ENCODE results near the gene CTSS. TPM values are rescaled to one million over a fixed set of nuclear protein-coding genes. Genes with fewer than 3 reads are reported as not detected.
"Not testable (repeated sequence)": the region's sequence is repeated elsewhere in the genome, so short reads cannot be mapped to it uniquely, and the experiment has no call there.

The CTSS gene
- total RNA-seq, 1 donor from 2014 or later = 6.9 TPM

GRCh38 chr1:150775931-150776505 lies 10.4 kb upstream of the CTSS start:
- not testable (repeated sequence) for FAIRE-seq

DNA sequence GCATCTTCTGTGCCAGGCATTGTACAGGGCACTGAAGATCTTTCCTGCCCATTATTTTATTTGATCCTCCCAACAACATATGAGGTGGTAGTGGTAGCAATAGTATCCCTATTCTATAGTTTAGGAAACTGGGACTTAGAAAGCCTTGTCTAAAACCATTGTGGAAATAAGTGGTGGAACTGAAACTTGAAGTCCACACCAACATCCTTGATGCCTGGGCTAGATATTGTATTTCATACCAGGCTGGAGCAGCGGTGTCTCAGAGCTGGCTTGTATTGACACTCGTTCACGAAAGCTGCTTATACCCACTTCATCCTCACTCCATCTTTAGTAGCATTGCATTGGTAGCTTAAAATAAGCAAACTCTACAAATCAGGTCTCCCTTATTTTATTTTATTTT lies 9.7 kb upstream of the CTSS start:
- no peak for DNase-seq (ENCODE audit: low spot score in 2 of 2)
- no peak for FAIRE-seq

More at GRCh38 chr1:150775931-150776505, 10.4 kb upstream of the CTSS start:
- DNase-seq (ENCODE audit: low spot score in 2 of 2) = not testable (repeated sequence)

- FAIRE-seq (no peak), DNase-seq (ENCODE audit: low spot score in 2 of 2) (no peak)
Measured at GRCh38 chr1:150772326-150772725, 6.7 kb upstream of the CTSS start.

DNA sequence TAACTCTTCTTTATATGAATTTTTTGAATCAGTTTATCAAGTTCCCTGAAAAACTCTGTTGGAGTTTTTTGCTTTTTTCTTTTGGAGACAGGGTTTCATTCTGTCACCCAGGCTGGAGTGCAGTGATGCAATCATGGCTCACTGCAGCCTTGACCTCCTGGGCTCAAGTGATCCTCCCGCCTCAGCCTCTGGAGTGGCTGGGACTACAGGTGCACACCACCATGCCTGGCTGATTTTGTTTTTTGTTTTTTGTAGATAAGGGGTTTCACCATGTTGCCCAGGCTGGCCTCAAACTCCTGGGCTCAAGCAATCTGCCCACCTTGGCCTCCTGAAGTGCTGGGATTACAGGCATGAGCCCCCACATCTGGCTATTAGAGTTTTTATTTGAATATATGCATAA lies 2.1 kb upstream of the CTSS start:
- not testable (repeated sequence) for FAIRE-seq; DNase-seq (ENCODE audit: low spot score in 2 of 2)

GRCh38 chr1:150765977-150766301 lies 361 bp upstream of the CTSS start:
- FAIRE-seq; DNase-seq (ENCODE audit: low spot score in 2 of 2): not testable (repeated sequence)

GRCh38 chr1:150764617-150765101 lies 919 bp downstream of the CTSS start:
- no peak for FAIRE-seq
- DNase-seq (ENCODE audit: low spot score in 2 of 2) = no peak

DNA sequence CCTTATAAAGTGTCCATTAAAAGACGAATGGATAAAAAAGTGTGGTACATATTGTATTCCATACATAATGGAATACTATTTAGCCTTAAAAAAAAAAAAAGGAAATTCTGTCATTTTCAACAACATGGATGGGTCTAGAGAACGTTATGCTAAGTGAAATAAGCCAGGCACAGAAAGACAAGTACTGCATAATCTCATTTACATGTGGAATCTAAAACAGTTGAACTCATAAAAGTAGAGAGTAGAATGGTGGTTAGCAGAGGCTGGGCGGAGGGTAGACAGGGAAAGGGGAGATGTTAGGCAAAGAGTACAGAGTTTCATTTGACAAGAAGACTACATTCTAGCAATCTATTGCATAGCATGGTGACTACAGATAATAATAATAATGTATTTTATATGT lies 2.6 kb downstream of the CTSS start:
- no peak for DNase-seq (ENCODE audit: low spot score in 2 of 2)
- no peak for FAIRE-seq

- FAIRE-seq = no peak
- no peak for DNase-seq (ENCODE audit: low spot score in 2 of 2)
Measured at GRCh38 chr1:150762552-150762951, 3.0 kb downstream of the CTSS start.

DNA sequence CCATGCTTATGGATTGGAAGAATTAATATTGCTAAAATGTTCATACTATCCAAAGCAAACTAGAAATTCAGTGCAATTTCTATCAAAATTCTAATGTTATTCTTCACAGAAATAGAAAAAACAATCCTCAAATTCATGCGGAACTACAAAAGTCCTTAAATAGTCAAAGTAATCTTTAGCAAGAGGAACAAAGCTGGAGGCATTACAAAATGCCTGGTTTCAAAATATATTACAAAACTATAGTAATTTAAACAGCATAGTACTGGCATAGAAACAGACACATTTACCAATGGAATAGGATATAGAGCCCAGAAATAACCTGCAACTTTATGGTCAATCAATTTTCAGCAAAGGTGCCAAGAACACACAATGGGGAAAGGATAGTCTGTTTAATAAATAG lies 3.8 kb downstream of the CTSS start:
- FAIRE-seq (no peak), DNase-seq (ENCODE audit: low spot score in 2 of 2) (no peak)

GRCh38 chr1:150760013-150760412 lies 5.6 kb downstream of the CTSS start:
- no peak for FAIRE-seq
- no peak for DNase-seq (ENCODE audit: low spot score in 2 of 2)

DNA sequence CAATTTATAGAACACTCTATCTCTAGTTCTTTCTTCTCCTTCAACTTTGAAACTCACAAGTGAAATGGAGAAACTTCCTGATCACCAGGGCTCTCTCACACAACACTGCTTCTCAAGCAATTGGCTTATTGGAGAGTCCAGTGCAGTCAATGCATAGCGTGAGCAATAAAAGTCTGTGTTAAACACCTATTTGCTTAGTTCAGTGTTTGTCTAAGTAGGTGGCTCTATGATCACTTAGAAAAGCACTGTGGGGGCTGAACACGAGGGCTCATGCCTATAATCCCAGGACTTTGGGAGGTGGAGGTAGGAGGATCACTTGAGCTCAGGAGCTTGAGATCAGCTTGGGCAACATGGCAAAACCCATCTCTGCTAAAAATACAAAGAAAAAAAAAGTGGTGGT lies 12.2 kb downstream of the CTSS start:
- DNase-seq (ENCODE audit: low spot score in 2 of 2) = no peak
- no peak for FAIRE-seq

GRCh38 chr1:150751443-150751842 lies 14.1 kb downstream of the CTSS start:
- FAIRE-seq = no peak
- DNase-seq (ENCODE audit: low spot score in 2 of 2) = no peak

DNA sequence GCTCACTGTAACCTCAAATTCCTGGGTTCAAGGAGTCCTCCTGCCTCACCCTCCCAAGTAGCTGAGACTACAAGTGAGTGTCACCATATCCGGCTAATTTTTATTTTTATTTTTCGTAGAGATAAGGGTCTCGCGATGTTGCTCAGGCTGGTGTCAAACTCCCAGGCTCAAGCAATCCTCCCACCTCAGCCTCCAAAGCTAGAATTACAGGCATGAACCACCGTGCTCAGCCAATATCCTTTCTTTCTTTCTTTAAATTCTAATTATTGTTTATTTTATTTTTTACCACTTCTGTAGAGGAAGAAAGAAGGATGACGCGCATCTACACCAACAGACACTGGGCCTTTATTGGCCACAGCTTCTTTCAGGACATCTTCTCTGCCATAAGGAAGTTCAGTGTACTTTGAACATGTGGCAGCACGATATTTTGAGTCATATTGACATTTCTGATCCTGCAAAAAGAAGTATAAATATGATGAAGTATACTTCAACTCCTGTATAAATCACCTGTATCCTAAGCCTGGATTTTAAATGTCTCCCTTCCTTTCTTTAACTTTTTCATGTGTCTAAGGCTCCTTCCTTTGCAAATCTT lies 15.8 kb downstream of the CTSS start:
- DNase-seq (ENCODE audit: low spot score in 2 of 2) (no peak), FAIRE-seq (no peak)

GRCh38 chr1:150748878-150749719 lies 16.5 kb downstream of the CTSS start:
- no peak for FAIRE-seq
- no peak for DNase-seq (ENCODE audit: low spot score in 2 of 2)

GRCh38 chr1:150730130-150730721 lies 35.4 kb downstream of the CTSS start:
- DNase-seq (ENCODE audit: low spot score in 2 of 2) (no peak), FAIRE-seq (no peak)

GRCh38 chr1:150724336-150724735 lies 41.2 kb downstream of the CTSS start:
- DNase-seq (ENCODE audit: low spot score in 2 of 2) (no peak), FAIRE-seq (no peak)

DNA sequence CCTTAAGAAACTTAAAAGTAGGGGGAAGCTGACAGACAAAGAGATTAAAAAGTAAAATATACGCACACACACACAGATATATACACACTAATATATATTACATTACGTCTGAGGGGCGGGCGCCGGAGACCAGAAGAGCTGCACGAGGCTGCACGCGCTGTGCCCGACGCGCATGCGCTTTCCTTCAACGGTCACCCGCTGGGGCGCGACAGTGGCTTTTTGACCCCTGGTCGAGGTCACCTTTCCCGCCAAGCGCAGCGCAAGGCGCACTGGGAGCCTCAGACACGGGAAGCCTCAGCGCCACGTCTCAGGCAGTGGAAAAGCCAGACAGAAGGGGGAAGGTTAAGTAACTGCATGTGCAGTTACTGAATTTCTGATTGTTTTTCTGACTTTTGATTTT lies 44.9 kb downstream of the CTSS start, which contains the start of gene HORMAD1:
HORMAD1 (minus strand) TSS at position 193 of the 400 bp plus-strand sequence. CDS start 1,390 bp downstream, outside the sequence.
- FAIRE-seq (no peak), DNase-seq (ENCODE audit: low spot score in 2 of 2) (no peak)

DNA sequence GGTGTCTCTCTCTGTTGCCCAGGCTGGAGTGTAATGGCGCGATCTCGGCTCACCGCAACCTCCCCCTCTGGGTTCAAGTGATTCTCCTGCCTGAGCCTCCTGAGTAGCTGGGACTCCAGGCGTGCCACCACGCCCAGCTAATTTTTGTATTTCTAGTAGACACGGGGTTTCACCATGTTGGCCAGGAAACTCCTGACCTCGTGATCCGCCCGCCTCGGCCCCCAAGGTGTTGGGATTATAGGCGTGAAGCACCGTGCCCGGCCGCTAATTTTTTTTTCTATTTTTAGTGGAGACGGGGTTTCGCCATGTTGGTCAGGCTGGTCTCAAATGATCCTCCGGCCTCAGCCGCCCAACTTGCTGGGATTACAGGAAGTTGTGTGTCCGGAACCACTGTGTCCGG lies 45.5 kb downstream of the CTSS start:
- DNase-seq (ENCODE audit: low spot score in 2 of 2) (no peak), FAIRE-seq (no peak)

GRCh38 chr1:150718225-150718891 lies 47.2 kb downstream of the CTSS start:
- FAIRE-seq (no peak), DNase-seq (ENCODE audit: low spot score in 2 of 2) (no peak)

DNA sequence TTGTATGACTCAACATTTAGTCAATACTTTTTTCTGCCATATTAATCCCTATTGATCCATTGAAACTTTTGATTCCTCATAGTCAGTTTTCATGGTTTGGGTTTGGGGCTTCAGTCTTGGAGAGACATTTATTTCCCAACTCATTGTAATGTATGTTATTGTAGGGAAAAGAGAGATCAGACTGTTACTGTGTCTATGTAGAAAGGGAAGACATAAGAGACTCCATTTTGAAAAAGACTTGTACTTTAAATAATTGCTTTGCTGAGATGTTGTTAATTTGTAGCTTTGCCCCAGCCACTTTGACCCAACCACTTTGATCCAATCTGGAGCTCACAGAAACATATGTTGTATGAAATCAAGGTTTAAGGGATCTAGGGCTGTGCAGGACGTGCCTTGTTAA lies 56.5 kb downstream of the CTSS start:
- not testable (repeated sequence) for DNase-seq (ENCODE audit: low spot score in 2 of 2); FAIRE-seq

- DNase-seq (ENCODE audit: low spot score in 2 of 2) (no peak), FAIRE-seq (no peak)
Measured at GRCh38 chr1:150708595-150708994, 57.0 kb downstream of the CTSS start.

Measured in frontal cortex (tissue), 4 donors.